HG02571 (cell line): ENCODE data around the gene RBKS.
"Not testable (repeated sequence)": the region's sequence is repeated elsewhere in the genome, so short reads cannot be mapped to it uniquely, and the experiment has no call there.

Experiments used
- ATAC-seq: cut with Tn5 transposase; IDR thresholded peaks from one replicate; pipeline ENCODE4 v1.9.1; 2021; ENCODE audit warnings: mild to moderate bottlenecking, moderate library complexity; ENCODE audit not compliant: unreplicated experiment

RBKS gene

DNA sequence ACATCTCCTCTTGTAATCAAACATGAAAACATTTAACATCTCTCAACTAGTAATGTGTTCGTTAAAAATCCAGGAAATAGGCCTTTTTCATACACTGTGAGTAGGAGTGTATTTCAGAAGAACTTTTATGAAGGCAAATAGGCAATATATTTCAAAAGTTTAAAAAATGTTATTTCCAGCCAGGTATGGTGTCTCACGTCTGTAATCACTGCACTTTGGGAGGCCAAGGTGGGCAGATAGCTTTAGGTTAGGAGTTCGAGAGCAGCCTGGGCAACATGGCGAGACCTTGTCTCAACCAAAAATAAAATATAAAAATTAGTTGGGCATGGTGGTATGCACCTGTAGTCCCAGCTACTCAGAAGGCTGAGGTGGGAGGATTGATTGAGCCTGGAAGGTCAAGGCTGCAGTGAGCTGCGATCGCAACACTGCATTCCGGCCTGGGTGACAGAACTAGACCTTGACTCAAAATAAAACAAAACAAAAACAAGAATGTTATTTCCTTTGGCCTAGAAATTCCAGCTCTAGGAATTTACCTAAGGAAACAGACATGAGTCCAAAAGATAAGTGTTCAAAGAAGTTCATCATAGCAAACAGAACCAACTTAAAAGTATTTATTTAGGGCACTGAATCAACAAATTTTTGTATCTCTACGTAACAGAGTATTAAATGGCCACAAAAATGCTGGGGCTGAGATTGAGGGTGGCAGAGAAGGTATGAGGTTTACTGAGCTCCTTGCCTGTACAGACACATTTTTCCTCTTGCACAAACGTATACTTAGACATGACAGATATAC lies 14.9 kb downstream of the RBKS start:
- no peak for ATAC-seq

DNA sequence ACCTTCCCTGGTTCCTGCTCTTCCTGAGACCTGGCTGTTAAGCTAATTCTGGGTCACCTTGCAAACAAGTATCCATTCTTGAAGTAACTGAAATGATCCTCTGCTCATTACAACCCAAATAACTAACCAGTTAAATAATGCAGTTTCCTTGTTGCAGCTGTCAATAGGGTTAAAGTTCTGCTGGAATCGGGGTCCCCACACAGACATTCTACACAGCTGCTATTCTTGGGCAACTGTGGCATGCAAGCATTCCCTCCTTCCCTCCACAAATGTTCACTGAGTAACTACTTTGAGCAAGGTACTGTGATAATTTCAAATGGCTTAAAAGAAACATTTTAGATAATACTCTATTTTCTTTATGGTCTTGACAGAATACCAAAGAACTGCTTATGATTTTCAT lies 17.1 kb downstream of the RBKS start:
- ATAC-seq, result no peak

- no peak for ATAC-seq
Observed at GRCh38 chr2:27871802-27872201, 18.4 kb downstream of the RBKS start.

DNA sequence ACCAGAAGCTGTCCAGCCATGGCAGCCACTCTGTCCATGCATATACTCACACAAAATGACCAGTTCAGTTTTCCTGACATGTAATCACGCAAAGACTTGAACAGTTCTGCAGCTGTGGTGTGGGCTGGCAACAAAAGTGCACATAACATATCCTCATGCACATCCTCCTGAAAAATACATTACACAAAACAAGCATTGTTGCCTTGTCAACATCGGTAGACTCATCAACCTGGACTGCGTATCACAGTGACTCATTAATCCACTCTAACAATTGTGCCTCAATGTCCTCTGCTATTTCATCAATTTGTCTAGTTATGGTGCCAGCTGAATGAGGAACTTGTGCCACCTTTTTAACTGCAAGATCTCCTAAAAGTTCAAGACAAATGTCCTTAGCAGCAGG lies 19.5 kb downstream of the RBKS start:
- no peak for ATAC-seq

GRCh38 chr2:27869763-27870162 lies 20.4 kb downstream of the RBKS start:
- no peak for ATAC-seq

GRCh38 chr2:27866237-27866636 lies 23.9 kb downstream of the RBKS start:
- no peak for ATAC-seq

DNA sequence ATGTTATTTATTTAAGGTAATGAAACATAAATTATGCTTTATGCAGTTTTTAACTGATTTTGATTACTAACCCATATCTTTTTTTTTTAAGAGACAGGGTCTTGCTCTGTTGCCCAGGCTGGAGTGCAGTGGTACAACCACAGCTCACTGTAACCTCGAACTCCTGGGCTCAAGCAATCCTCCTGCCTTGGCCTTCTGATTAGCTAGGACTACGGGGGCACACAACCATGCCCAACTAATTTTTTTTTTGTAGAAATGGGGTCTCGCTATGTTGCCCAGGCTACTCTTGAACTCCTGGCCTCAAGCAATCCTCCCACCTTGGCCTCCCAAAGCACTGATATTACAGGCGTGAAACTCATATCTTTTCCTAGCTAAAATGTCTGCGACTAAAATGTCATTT lies 26.2 kb downstream of the RBKS start:
- not testable (repeated sequence) for ATAC-seq

DNA sequence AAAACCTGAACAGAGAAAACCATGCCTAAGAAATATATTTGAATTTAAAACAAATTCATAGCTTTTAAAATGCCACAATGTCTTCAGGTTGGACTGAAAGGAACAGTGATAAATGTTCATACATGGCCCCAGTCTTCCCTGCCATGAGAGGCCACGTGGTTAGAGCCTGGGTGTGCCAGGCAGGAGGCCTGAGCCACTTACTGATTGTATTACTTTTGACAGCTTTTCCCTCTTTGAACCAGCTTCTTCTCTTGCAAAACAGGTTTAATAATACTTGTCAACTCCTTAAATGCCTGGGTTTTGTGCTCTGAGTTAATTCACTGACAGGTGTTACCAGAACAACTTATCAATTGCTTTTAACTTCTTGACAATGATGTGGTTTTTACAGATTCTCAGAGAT lies 27.0 kb downstream of the RBKS start:
- no peak for ATAC-seq

DNA sequence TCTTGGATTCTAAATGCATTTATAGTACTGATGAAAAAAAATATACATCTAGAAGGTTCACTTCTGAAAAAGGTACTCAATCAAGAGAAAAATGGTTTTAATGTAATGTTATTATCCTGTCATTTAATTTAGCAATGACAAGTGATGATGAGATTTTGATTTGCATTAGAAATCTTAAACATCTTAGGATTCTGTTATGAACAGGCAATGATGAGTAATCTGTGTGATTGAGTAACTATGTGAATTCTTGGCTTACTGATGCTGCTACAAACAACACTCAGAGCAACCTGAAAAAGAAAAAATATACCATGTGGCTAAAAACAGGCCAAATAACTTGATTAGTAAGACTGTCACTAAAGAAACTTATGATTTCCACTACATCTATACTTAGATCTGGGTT lies 30.1 kb downstream of the RBKS start:
- ATAC-seq, result no peak

- ATAC-seq, result no peak
Observed at GRCh38 chr2:27857417-27858172, 32.6 kb downstream of the RBKS start.

- ATAC-seq, result no peak
Observed at GRCh38 chr2:27856956-27857355, 33.2 kb downstream of the RBKS start.

- no peak for ATAC-seq
Observed at GRCh38 chr2:27856386-27856785, 33.8 kb downstream of the RBKS start.

DNA sequence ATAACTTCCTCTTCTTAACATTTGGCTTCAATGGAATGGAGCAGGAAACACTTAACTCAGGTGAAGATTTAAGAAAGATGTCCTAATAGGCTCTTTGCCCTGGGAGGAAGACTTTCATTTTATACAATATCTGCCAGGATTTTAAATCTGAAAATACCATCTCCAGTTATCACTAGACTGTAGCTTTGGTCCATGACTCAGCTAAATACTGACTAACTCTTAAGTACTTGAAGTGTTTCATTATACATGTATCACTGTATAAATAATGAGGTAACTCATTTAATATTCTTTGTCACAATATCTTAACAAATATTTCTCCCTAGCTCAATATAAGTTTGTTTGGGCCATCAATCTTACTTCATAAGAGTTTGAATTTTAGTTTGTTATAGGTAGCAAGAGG lies 34.7 kb downstream of the RBKS start:
- no peak for ATAC-seq

DNA sequence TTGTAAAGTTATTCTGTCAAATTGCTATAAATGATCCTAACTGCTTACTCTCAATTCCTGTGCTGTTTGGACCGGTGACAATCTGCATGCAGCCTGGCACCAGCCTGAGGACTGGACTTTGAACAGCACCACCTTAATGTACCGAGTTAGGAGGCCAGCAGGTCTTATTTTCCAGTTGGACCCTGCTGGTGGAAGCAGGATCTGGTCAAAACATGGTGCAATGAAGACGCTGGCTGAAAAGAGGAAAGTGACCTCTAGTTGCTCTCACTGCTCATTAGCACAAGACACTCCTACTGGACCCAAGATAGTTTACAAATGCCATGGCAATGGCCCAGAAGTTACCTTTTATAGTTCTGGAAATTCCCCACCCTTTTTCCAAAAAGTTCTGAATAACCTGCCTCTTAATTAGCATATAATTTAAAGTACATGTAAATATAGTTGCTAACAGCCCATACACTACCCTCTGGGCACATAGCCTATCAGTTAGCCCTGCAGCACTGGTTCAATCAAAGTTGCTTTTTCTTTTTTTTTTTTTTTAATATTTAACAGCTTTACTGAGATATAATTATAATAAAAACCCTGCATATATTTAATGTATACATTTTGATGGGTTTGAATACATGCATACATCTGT lies 35.8 kb downstream of the RBKS start:
- ATAC-seq, result no peak

DNA sequence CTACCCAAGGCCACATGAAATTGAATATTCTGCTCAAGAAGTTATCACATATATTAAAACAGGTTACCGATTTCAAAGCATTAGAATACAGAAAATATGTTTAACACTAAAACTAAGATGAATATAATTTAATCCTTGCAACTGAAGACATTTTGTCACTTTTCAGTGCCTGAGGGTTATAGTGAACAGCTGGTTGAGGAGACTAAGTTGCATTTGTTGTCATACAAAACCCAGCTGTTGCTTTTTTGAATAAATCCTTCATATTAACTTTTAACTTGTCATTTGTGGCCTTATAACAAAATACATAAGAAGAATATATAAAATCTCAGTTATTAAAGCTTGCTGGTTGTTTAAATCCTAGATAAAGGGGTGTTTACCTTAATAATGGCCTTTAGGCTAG lies 37.5 kb downstream of the RBKS start:
- ATAC-seq, result no peak

- ATAC-seq, result no peak
Observed at GRCh38 chr2:27849558-27850205, 40.5 kb downstream of the RBKS start.

- ATAC-seq, result no peak
Observed at GRCh38 chr2:27847333-27847732, 42.9 kb downstream of the RBKS start.

- no peak for ATAC-seq
Observed at GRCh38 chr2:27844821-27845255, 45.3 kb downstream of the RBKS start.

DNA sequence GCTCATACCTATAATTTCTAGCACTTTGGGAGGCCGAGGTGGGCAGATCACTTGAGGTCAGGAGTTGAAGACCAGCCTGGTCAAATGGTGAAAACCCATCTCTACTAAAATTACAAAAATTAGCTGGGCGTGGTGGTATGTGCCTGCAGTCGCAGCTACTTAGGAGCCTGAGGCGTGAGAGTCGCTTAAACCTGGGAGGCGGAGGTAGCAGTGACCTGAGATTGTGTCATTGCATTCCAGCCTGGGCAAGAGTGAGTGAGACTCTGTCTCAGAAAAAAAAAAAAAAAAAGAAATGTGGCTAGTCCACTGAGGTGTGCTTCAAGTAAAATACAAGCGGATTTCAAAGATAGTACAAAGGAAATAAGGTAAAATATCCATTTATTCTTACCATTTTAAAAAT lies 46.2 kb downstream of the RBKS start:
- no peak for ATAC-seq

DNA sequence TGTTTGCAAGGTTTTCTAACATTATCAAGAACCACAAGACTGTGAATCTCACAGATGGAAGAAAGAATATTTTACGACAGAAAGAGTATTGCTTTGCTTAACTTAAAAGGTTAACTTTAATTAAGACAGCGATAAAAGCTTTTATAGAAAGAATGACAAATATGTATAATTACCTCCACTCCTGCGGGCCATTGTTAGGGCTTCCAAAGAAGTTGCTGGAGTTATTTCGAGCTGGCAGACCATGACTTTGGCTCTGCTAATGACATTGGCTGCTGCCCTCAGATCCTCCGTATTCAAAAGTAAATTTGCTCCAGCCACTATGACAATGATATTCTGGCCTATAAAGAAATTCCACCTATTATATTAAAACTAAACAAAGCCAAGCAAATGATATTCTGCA lies 47.3 kb downstream of the RBKS start:
- ATAC-seq, result no peak

GRCh38 chr2:27839022-27839618 lies 51.1 kb downstream of the RBKS start:
- ATAC-seq, result no peak
